ENCODE data around the gene TMEM174. TPM values are rescaled to one million over a fixed set of nuclear protein-coding genes. Genes with fewer than 3 reads are reported as not detected.
"Not testable (repeated sequence)": the region's sequence is repeated elsewhere in the genome, so short reads cannot be mapped to it uniquely, and the experiment has no call there.

The TMEM174 gene
- total RNA-seq, 1 donor from 2014 or later = not detected

GRCh38 chr5:73193592-73193991, 20.6 kb downstream of the TMEM174 start:
- no peak for DNase-seq (ENCODE audit: low spot score)

- DNase-seq (ENCODE audit: low spot score) = no peak
These were observed 23.2 kb downstream of the TMEM174 start for GRCh38 chr5:73196201-73196600.

- DNase-seq (ENCODE audit: low spot score) = no peak
These were observed 24.8 kb downstream of the TMEM174 start for GRCh38 chr5:73197637-73198257.

- no peak for DNase-seq (ENCODE audit: low spot score)
These were observed 26.0 kb downstream of the TMEM174 start for GRCh38 chr5:73198833-73199592.

- no peak for DNase-seq (ENCODE audit: low spot score)
These were observed 26.7 kb downstream of the TMEM174 start for GRCh38 chr5:73199671-73200070.

- DNase-seq (ENCODE audit: low spot score) = peak; percentile 89
These were observed 28.8 kb downstream of the TMEM174 start for GRCh38 chr5:73201547-73202513.

- no peak for DNase-seq (ENCODE audit: low spot score)
These were observed 31.3 kb downstream of the TMEM174 start for GRCh38 chr5:73204332-73204731.

- no peak for DNase-seq (ENCODE audit: low spot score)
These were observed 31.7 kb downstream of the TMEM174 start for GRCh38 chr5:73204733-73205132.

- DNase-seq (ENCODE audit: low spot score) = no peak
These were observed 32.3 kb downstream of the TMEM174 start for GRCh38 chr5:73205305-73205704.

- DNase-seq (ENCODE audit: low spot score) = not testable (repeated sequence)
These were observed 34.2 kb downstream of the TMEM174 start for GRCh38 chr5:73207239-73207638.

GRCh38 chr5:73209075-73209474, 36.1 kb downstream of the TMEM174 start:
- not testable (repeated sequence) for DNase-seq (ENCODE audit: low spot score)

GRCh38 chr5:73212693-73213092, 39.7 kb downstream of the TMEM174 start:
- not testable (repeated sequence) for DNase-seq (ENCODE audit: low spot score)

- no peak for DNase-seq (ENCODE audit: low spot score)
These were observed 40.6 kb downstream of the TMEM174 start for GRCh38 chr5:73213566-73213998.

- DNase-seq (ENCODE audit: low spot score) = no peak
These were observed 41.3 kb downstream of the TMEM174 start for GRCh38 chr5:73214306-73214705.

GRCh38 chr5:73214996-73215395, 42.0 kb downstream of the TMEM174 start:
- DNase-seq (ENCODE audit: low spot score) = no peak

- DNase-seq (ENCODE audit: low spot score) = no peak
These were observed 42.5 kb downstream of the TMEM174 start for GRCh38 chr5:73215531-73215890.

- DNase-seq (ENCODE audit: low spot score) = peak; percentile 79
These were observed 43.1 kb downstream of the TMEM174 start for GRCh38 chr5:73215891-73216610.

- no peak for DNase-seq (ENCODE audit: low spot score)
These were observed 45.7 kb downstream of the TMEM174 start for GRCh38 chr5:73218552-73219171.

GRCh38 chr5:73219336-73219735, 46.3 kb downstream of the TMEM174 start:
- DNase-seq (ENCODE audit: low spot score) = not testable (repeated sequence)

- DNase-seq (ENCODE audit: low spot score) = no peak
These were observed 48.2 kb downstream of the TMEM174 start for GRCh38 chr5:73221161-73221560.

GRCh38 chr5:73221726-73222125, 48.7 kb downstream of the TMEM174 start:
- DNase-seq (ENCODE audit: low spot score) = no peak

Data from ureter (tissue), 1 donor.